NB4 (cell line): ENCODE results near the gene MCHR2.

Source experiments
- DNase-seq: peaks from one replicate; pipeline ENCODE4 v3.0.0; 2010; ENCODE audit warnings: low read depth
- H3K4me3 ChIP-seq: one replicate; pipeline ENCODE4 v1.5.1; 2011; ENCODE audit warnings: mild to moderate bottlenecking, low read depth, low read length, moderate library complexity
- MYC ChIP-seq: IDR thresholded peaks from 2 replicates; pipeline ENCODE4 v1.6.1; 2011; ENCODE audit warnings: low read depth, low read length
- POLR2A ChIP-seq: IDR thresholded peaks from 2 replicates; pipeline ENCODE4 v1.6.1; 2011; ENCODE audit warnings: mild to moderate bottlenecking; ENCODE audit not compliant: insufficient read length; ENCODE audit errors: extremely low read depth
- TF ChIP-seq, protein P1 (sequence below): IDR thresholded peaks from one replicate; pipeline ENCODE4 v1.5.1; 2012; ENCODE audit warnings: low read depth, low read length
- TF ChIP-seq, protein P2 (sequence below): IDR thresholded peaks from 2 replicates; pipeline ENCODE4 v1.6.1; 2011; ENCODE audit warnings: low read depth, low read length

MCHR2 gene

DNA sequence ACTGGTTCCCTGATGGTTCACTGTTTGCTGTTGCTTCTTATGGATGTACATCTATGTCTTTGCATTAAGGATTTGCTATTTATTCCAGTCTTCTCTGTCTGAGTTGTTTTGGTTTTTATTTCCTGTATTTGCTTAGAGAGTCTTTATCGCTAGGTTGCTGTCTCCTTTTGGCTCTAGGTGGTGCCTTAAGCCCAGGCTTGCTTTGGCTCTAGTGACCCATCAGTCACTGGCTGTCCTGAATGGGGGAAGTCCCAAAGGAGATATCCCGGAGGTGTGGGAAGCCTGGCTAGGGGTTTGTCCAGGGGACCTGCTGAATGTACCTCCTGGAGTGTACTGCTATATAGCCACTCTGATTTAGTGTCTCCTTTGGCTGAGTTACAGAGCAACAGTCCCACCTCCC is 53.4 kb downstream of the MCHR2 start:
- H3K4me3 ChIP-seq: no peak overlapping the region
- no peak for DNase-seq
- TF ChIP-seq POLR2A: no peak
- TF ChIP-seq, protein P1, sequence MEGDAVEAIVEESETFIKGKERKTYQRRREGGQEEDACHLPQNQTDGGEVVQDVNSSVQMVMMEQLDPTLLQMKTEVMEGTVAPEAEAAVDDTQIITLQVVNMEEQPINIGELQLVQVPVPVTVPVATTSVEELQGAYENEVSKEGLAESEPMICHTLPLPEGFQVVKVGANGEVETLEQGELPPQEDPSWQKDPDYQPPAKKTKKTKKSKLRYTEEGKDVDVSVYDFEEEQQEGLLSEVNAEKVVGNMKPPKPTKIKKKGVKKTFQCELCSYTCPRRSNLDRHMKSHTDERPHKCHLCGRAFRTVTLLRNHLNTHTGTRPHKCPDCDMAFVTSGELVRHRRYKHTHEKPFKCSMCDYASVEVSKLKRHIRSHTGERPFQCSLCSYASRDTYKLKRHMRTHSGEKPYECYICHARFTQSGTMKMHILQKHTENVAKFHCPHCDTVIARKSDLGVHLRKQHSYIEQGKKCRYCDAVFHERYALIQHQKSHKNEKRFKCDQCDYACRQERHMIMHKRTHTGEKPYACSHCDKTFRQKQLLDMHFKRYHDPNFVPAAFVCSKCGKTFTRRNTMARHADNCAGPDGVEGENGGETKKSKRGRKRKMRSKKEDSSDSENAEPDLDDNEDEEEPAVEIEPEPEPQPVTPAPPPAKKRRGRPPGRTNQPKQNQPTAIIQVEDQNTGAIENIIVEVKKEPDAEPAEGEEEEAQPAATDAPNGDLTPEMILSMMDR: no peak
- TF ChIP-seq, protein P2, sequence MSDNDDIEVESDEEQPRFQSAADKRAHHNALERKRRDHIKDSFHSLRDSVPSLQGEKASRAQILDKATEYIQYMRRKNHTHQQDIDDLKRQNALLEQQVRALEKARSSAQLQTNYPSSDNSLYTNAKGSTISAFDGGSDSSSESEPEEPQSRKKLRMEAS: no peak
- TF ChIP-seq MYC: no peak

DNA sequence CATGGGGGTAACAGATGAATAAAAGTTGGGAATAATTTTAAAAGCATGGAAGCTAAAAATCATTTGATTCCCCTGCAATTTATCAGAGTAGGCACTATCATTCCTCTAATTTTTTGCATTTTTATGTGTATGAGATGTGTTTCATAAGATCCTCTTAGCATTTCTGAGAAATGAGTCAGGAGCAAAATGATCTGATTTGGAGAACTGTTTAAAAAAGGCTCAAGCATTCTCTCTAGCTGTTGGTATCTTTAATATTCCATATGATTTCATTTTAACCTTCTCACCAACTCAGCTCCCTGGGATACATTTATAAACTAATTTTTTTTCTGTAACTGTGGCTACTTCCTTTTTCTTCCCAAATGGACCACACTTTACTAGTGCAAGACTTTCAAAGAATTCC is 60.9 kb downstream of the MCHR2 start:
- no peak for DNase-seq
- no peak overlapping the region for H3K4me3 ChIP-seq
- TF ChIP-seq, protein P1: no peak
- TF ChIP-seq, protein P2: no peak
- TF ChIP-seq POLR2A (no peak), MYC (no peak)

DNA sequence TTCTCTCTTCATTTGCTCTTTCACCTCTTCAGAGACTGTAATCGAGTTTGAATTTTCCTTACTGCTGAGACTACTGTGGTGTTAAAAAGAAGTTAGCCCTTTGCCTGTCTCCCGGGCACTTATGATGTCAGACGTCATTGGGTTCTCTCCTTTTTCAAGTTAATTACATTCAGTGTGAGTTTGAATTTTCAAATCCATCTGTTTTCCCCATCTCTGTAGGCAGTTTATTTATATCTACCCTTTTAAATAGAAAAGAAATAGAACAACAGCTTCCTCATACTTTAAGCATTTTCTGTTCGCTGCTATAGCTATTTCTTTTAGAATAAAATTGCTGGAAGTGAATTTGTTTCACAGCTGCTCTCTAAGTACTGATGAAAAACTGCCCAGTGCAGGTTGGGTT is 81.4 kb downstream of the MCHR2 start:
- DNase-seq: no peak
- TF ChIP-seq, protein P2: no peak
- TF ChIP-seq MYC (no peak), POLR2A (no peak)
- TF ChIP-seq, protein P1: no peak
- no peak overlapping the region for H3K4me3 ChIP-seq

DNA sequence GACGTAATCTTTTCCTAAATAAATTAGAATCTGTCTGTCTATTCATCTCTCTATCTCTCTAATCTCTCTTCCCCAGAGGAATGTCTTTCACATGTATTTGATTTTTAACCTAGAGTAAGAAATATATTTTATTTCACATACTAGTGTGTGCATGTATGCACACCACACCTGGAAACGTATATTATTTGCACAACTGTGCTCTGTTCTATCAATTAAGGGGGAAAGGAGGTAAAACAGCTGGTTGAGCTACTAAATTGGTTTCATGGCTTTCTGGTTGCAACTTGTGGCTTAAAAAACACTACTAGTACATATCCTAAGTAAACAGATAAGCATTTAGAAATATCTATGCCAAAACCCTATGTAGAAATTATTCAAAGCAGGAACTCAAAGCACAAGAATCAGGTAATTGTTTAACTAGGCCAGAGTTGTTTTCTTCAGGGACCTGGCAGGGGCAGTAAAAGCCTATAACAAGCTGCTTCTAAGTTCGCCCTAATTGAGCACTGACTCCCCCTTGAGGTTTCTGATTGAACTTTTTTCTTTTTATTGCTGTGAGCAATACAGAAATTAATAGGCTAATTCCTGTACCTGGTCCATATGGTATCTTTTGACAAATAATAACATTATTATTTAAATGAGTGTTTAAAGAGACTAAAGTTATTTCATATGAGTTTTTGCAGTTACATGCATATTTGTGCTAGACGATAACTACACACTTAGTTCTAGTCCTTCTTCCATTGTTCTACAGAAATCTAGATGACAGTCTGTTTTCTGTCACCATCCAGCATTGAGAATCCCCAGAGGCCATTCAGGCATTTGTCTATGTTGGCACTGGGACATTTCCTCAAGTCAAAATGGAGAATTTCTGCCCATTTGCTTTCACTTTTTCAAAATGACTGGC is 88.6 kb downstream of the MCHR2 start:
- DNase-seq: peak; percentile 60
- TF ChIP-seq, protein P1: peak; percentile 69
- no peak for TF ChIP-seq POLR2A
- no peak overlapping the region for H3K4me3 ChIP-seq

DNA sequence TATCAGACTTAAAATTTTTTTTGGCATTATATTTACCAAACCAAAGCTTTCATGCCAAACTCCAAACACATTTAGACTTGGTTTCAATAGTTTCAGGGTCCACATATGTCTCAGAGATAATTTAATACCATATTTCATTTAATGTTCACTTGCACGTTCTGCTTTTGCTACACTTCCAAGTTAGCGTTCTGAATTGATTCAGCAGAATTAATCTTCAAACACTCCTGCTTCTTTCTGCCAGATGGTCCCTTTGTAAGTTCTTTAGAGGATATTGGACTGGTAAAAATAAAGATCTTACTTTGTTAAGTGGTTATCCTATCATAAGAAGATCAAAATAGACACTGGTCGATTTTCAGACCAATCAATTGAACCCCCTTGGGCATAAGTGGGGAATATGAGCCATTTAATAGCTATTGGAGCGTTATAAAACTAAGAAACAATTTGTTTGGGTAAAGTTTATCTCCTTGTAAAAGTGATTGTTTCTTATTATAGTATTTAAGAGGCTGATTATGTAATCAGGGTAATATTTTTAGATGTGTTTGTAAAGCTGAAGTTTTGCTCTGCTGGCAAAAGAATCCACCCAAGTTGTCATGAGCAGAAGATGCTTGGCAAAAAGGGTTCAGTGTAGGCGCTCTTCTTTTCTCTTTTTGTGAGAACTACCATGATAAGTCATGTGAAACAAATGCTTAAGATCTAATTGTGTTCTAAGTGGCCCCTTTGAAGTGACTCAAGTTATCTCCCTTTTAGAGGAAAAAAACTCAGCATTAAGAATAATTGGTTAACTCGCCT is 92.2 kb downstream of the MCHR2 start:
- no peak for TF ChIP-seq MYC
- TF ChIP-seq, protein P2: no peak
- no peak overlapping the region for H3K4me3 ChIP-seq
- DNase-seq: no peak

DNA sequence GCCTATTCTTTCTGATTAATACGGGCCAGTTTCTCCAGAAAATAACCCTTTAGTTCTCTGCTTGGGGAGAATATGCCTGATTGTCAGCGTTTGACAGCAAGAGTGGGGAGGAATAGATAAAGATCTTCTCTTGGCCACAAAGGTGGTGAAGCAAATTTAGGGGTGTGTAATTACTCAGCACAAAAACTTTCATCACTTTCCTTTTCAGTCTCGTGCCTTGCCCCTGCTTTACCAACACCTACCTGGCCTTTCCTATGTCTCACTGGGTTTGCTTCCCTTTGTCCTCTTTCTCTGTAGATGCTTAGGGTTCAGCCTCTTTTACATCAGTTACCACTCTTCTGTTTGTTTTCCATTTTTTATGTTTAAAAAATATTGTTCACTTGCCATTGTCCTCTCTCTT is 99.2 kb downstream of the MCHR2 start:
- no peak overlapping the region for H3K4me3 ChIP-seq
- no peak for DNase-seq
- no peak for TF ChIP-seq MYC
- TF ChIP-seq, protein P2: no peak
- TF ChIP-seq, protein P1: no peak
- no peak for TF ChIP-seq POLR2A
